IPS-15b (cell line): Measurements from ENCODE around the gene CSTF1.
A peak's percentile ranks its signal among the peaks of the same experiment; 100 is the strongest.
"Not testable (repeated sequence)": the region's sequence is repeated elsewhere in the genome, so short reads cannot be mapped to it uniquely, and the experiment has no call there.

Experiments
- H3K27me3 ChIP-seq: one replicate; pipeline ENCODE4 v1.6.1; 2013; ENCODE audit warnings: low read length; ENCODE audit not compliant: control insufficient read depth, insufficient read depth
- H3K36me3 ChIP-seq: one replicate; pipeline ENCODE4 v1.6.1; 2013; ENCODE audit warnings: low read length; ENCODE audit not compliant: control insufficient read depth, insufficient read depth
- H3K4me1 ChIP-seq: one replicate; pipeline ENCODE4 v1.6.1; 2013; ENCODE audit warnings: mild to moderate bottlenecking, low read length; ENCODE audit not compliant: control insufficient read depth, insufficient read depth
- H3K4me3 ChIP-seq: one replicate; pipeline ENCODE4 v1.5.1; 2013; ENCODE audit warnings: low read depth, low read length
- H3K9ac ChIP-seq: one replicate; pipeline ENCODE4 v1.6.1; 2013; ENCODE audit warnings: low read depth, mild to moderate bottlenecking, low read length
- H3K9me3 ChIP-seq: one replicate; pipeline ENCODE4 v1.6.1; 2013; ENCODE audit warnings: mild to moderate bottlenecking, low read length; ENCODE audit not compliant: control insufficient read depth, insufficient read depth

CSTF1 gene

GRCh38 chr20:56391596-56392131 is 781 bp upstream of the CSTF1 start:
- H3K4me3 ChIP-seq, result peak overlapping the region; percentile 96
- peaks cover 16% of the 10 kb centered on the region for H3K36me3 ChIP-seq
- no peaks in the 10 kb centered on the region for H3K27me3 ChIP-seq
- peak overlapping the region; percentile 84 for H3K9ac ChIP-seq
- H3K4me1 ChIP-seq, result no peaks in the 10 kb centered on the region
- no peaks in the 10 kb centered on the region for H3K9me3 ChIP-seq

- H3K4me1 ChIP-seq, result no peaks in the 10 kb centered on the region
- H3K4me3 ChIP-seq, result peak overlapping the region; percentile 96
- no peaks in the 10 kb centered on the region for H3K9me3 ChIP-seq
- H3K27me3 ChIP-seq, result no peaks in the 10 kb centered on the region
- peaks cover 26% of the 10 kb centered on the region for H3K36me3 ChIP-seq
- H3K9ac ChIP-seq, result peak overlapping the region; percentile 80
Measured at GRCh38 chr20:56392881-56393482, 537 bp downstream of the CSTF1 start.

- H3K4me1 ChIP-seq, result no peaks in the 10 kb centered on the region
- no peaks in the 10 kb centered on the region for H3K27me3 ChIP-seq
- no peaks in the 10 kb centered on the region for H3K9me3 ChIP-seq
- peaks cover 30% of the 10 kb centered on the region for H3K36me3 ChIP-seq
- H3K4me3 ChIP-seq, result peak overlapping the region; percentile 96
- H3K9ac ChIP-seq, result peak overlapping the region; percentile 61
Measured at GRCh38 chr20:56393653-56394052, 1.2 kb downstream of the CSTF1 start.

GRCh38 chr20:56395166-56395565 is 2.7 kb downstream of the CSTF1 start:
- no peaks in the 10 kb centered on the region for H3K4me1 ChIP-seq
- no peaks in the 10 kb centered on the region for H3K9me3 ChIP-seq
- no peaks in the 10 kb centered on the region for H3K27me3 ChIP-seq
- no peak overlapping the region for H3K9ac ChIP-seq
- H3K4me3 ChIP-seq, result no peak overlapping the region
- peaks cover 33% of the 10 kb centered on the region for H3K36me3 ChIP-seq

GRCh38 chr20:56400001-56400640 is 7.7 kb downstream of the CSTF1 start:
- Histone ChIP-seq H3K27me3 (no peaks in the 10 kb centered on the region), H3K4me3 (no peak overlapping the region), H3K36me3 (peaks cover 52% of the 10 kb centered on the region), H3K4me1 (no peaks in the 10 kb centered on the region), H3K9me3 (no peaks in the 10 kb centered on the region), H3K9ac (no peak overlapping the region)

GRCh38 chr20:56403465-56403864 is 11.0 kb downstream of the CSTF1 start:
- H3K9me3 ChIP-seq, result no peaks in the 10 kb centered on the region
- peaks cover 44% of the 10 kb centered on the region for H3K36me3 ChIP-seq
- H3K4me3 ChIP-seq, result no peak overlapping the region
- no peaks in the 10 kb centered on the region for H3K4me1 ChIP-seq
- no peak overlapping the region for H3K9ac ChIP-seq
- no peaks in the 10 kb centered on the region for H3K27me3 ChIP-seq

GRCh38 chr20:56405356-56405755 is 12.9 kb downstream of the CSTF1 start:
- not testable (repeated sequence) for H3K4me3 ChIP-seq, H3K9me3 ChIP-seq, H3K9ac ChIP-seq, H3K27me3 ChIP-seq, H3K4me1 ChIP-seq
- H3K36me3 ChIP-seq, result peaks cover 33% of the 10 kb centered on the region

- Histone ChIP-seq H3K9ac (no peak overlapping the region), H3K4me3 (no peak overlapping the region), H3K9me3 (no peaks in the 10 kb centered on the region), H3K27me3 (no peaks in the 10 kb centered on the region), H3K36me3 (peaks cover 25% of the 10 kb centered on the region), H3K4me1 (no peaks in the 10 kb centered on the region)
Measured at GRCh38 chr20:56406910-56407309, 14.5 kb downstream of the CSTF1 start.

- Histone ChIP-seq H3K9ac (no peak overlapping the region), H3K4me3 (no peak overlapping the region), H3K4me1 (no peaks in the 10 kb centered on the region), H3K36me3 (peaks cover 16% of the 10 kb centered on the region), H3K27me3 (no peaks in the 10 kb centered on the region), H3K9me3 (no peaks in the 10 kb centered on the region)
Measured at GRCh38 chr20:56409521-56409920, 17.1 kb downstream of the CSTF1 start.

GRCh38 chr20:56409956-56410355 is 17.5 kb downstream of the CSTF1 start:
- Histone ChIP-seq H3K36me3 (peaks cover 16% of the 10 kb centered on the region), H3K4me3 (no peak overlapping the region), H3K9me3 (no peaks in the 10 kb centered on the region), H3K9ac (no peak overlapping the region), H3K4me1 (no peaks in the 10 kb centered on the region), H3K27me3 (no peaks in the 10 kb centered on the region)

GRCh38 chr20:56411287-56411686 is 18.8 kb downstream of the CSTF1 start:
- peaks cover 11% of the 10 kb centered on the region for H3K36me3 ChIP-seq
- not testable (repeated sequence) for H3K9me3 ChIP-seq, H3K9ac ChIP-seq, H3K27me3 ChIP-seq, H3K4me1 ChIP-seq, H3K4me3 ChIP-seq

- H3K9ac ChIP-seq, result no peak within 1 kb of the TSS
- peaks cover 9% of the 10 kb centered on the region for H3K36me3 ChIP-seq
- no peak within 1 kb of the TSS for H3K4me3 ChIP-seq
- H3K4me1 ChIP-seq, result no peaks in the 10 kb centered on the region
- H3K9me3 ChIP-seq, result no peaks in the 10 kb centered on the region
- no peaks in the 10 kb centered on the region for H3K27me3 ChIP-seq
Measured at GRCh38 chr20:56411759-56412472, 19.5 kb downstream of the CSTF1 start, which contains the start of gene CASS4. CASS4 (plus strand) TSS chr20:56412260; CDS start chr20:56412459, 199 bp downstream.
